Activated T-helper 9 cell treated with anti-CD3 and anti-CD28 coated beads, Interleukin-2, amount 50 U/mL, for 16 hours (primary cell): Measurements from ENCODE around the gene PCDH9.
"Not testable (repeated sequence)": the region's sequence is repeated elsewhere in the genome, so short reads cannot be mapped to it uniquely, and the experiment has no call there.

ENCODE experiments used
- DNase-seq: peaks from one replicate; pipeline ENCODE4 v3.0.0-alpha.2; 2020; ENCODE audit warnings: low read depth

Gene PCDH9

DNA sequence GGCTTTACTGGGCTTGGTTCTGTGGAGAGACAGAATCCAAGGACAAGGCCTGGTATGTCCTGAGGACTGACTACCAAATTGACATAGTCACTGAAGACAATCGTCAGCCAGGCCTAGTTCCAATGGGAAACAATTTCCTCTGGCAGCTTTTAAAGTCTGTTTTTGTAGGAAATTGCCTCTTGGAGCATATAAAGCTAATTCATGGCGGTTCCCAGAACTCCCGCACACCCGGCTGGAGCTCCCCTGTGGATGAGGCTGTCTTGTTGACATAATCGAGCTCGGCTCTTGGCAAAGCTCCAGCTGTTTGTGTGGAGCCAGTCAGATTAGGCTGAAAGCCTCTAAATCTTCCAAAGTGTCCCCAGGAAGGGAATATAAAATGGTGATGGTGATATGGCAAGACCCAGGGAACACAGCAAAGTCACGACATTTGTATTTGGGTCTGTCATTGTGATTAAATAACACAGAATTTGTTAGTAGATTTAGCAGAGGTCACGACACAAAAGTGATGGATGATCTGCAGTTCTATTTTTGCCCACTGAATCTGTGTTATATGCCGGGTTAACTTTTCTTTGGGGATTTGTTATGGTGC, 395.0 kb downstream of the PCDH9 start:
- DNase-seq: no peak

DNA sequence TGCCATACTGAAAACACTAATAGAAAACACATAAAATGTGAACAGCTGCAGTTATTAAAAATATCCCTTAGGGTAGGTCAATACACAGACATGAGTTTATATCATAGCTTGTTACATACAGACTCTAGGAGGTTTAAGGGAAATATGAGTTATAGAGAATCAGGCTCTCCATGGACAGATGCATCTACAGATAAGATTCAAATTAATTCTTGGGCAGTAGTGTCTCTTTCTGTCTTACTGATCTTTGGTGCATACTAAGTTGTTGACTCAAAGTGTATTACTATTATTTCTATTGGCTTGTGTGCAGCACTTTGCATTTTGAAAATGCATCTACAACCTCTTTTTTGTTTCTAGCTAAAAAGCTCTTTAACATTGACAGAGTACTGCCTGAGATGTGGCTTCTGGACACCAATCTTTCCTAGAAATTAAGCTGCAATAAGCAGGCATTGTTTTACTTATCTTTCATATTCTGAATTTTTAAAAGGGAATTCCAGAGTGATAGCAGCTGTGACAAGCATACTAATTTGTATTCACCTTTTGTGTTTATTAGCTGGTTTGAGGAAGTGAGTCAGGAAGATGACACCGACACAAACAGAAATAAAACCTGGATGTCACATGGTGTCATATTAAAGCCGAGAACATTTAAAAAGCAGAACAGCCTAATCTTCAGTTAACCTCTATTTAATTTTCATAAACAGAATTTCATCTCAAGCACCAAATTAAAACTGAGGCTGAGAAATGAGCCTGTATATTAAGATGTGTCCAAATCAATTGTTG, 399.0 kb downstream of the PCDH9 start:
- no peak for DNase-seq

- no peak for DNase-seq
Observed at GRCh38 chr13:66829803-66830202, 400.3 kb downstream of the PCDH9 start.

DNA sequence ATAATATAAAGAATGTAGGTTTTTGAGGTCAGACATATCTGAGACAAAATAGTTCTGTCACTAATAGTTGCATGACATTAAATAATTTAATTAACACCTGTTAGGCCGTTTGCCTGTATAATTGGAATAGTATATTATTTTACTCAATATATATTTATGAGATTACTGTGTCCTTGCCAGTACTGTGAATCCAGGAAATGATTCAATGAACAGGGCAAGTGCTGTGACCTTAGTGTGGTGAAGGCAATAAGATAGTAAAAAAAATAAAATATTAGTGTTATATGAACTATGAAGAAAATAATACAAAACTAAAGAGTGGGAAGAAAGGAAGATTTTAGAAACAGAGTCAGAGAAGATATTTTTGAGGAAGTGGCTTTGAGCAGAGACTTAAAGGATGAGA, 403.7 kb downstream of the PCDH9 start:
- no peak for DNase-seq

DNA sequence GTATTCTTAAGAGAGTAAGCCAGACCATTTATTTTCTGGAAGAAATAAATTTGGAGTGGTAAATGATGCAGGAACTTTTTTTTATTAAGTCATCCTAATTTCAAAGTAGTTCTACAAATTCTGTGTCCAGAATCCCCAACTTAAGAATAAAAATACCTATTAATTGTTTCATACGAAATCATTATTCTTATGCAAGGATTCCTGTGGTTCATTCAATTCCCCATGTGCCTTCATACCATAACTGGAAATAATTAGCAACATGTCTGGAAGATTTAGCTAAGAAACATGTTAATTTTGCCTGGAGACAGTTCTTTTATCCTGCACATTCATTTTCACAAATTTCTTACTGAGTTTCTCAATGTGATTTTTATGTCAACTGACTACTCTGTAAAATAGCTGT, 408.6 kb downstream of the PCDH9 start:
- no peak for DNase-seq

- no peak for DNase-seq
Observed at GRCh38 chr13:66811455-66811854, 418.7 kb downstream of the PCDH9 start.

- no peak for DNase-seq
Observed at GRCh38 chr13:66809485-66809884, 420.7 kb downstream of the PCDH9 start.

DNA sequence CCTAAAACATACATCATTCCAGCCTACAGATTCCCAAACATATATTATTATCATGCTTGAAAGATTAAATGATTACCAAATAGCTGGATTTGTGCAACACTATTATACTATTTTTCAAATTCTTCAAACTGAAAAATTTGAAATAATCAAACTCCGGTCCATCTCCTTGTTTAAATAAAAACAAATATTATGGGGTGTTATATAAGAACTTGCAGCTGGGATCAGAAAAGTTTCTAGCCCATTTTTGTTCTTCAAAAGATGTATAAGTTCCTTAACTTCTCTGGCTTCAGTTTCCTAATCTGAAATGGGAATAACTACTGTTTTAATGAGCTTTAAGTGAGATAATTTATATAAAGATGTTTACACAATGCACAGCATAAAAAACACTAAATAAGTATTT, 422.9 kb downstream of the PCDH9 start:
- DNase-seq: no peak

DNA sequence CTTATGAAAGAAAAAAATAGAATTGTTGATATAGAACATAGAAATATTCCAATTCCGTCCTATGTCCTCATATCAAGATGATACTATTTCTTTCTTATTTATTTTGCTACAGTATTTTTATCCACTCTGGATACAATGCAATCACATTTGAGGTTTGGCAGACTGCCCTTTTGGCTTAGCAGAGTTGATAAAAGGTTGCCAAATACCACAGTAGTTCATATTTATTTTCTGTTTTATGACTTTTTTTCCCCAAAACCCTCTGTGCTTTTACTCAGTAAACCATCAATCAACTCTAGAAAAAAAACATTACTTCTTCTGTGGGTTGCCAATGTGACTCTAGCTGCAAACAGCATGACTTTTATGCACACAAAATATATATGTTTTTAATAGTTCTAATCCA, 424.5 kb downstream of the PCDH9 start:
- DNase-seq: no peak

GRCh38 chr13:66803808-66804456, 426.2 kb downstream of the PCDH9 start:
- no peak for DNase-seq

- DNase-seq: no peak
Observed at GRCh38 chr13:66803013-66803807, 426.9 kb downstream of the PCDH9 start.

- DNase-seq: no peak
Observed at GRCh38 chr13:66795636-66796035, 434.5 kb downstream of the PCDH9 start.

DNA sequence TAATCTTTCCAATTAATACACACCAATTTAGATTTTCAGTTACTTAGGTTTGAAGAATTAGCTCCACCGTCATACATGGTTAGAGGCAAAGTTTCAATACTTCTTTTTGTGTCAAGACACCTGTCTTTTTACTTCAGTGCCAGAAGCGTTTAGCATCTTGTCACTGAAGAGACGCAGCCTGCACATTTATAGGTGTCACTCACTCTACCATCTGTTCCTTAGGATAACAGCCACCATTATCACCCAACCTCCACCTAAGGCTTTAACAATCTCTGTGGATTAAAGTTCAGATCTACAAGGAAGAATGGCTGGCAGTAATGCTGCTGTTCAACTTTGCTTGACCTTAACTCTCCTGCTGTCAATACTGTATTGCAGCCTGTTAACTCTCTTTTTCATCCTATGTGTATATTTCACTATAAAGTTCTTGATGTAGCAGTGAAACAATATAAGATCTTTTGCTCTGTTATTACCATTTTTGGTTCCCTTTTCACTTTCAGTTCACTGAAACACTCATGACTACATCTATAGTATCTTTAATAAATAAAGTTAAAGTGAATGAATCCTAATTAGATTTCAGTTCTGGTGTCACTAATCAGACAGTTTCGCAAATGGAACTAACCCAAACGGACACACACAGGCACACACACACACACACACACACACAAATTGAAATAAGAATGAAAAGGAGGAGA, 435.6 kb downstream of the PCDH9 start:
- DNase-seq: no peak

GRCh38 chr13:66790861-66791260, 439.3 kb downstream of the PCDH9 start:
- no peak for DNase-seq

- no peak for DNase-seq
Observed at GRCh38 chr13:66781241-66781640, 448.9 kb downstream of the PCDH9 start.

- no peak for DNase-seq
Observed at GRCh38 chr13:66780814-66781213, 449.3 kb downstream of the PCDH9 start.

DNA sequence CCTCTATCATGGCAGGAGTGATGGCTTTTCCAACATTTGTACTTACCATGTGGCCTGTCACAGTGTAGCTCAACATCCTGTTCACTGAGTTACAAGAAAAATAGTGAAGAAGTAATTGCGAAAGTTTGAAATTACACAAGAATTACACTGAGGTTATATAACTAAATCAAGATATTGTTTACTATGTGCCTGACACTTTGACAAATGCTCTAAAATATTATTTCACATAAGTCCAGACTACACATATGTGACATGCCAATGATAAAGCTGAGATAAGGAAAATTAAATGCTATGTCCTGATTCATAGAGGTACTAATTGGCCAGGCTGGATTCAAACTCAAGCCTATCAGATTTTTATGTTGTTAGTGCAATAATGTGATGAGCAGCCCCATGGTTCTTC, 451.7 kb downstream of the PCDH9 start:
- DNase-seq: no peak

- DNase-seq: no peak
Observed at GRCh38 chr13:66775196-66775595, 454.9 kb downstream of the PCDH9 start.

- no peak for DNase-seq
Observed at GRCh38 chr13:66774046-66774445, 456.1 kb downstream of the PCDH9 start.

- DNase-seq: no peak
Observed at GRCh38 chr13:66765559-66765958, 464.6 kb downstream of the PCDH9 start.

DNA sequence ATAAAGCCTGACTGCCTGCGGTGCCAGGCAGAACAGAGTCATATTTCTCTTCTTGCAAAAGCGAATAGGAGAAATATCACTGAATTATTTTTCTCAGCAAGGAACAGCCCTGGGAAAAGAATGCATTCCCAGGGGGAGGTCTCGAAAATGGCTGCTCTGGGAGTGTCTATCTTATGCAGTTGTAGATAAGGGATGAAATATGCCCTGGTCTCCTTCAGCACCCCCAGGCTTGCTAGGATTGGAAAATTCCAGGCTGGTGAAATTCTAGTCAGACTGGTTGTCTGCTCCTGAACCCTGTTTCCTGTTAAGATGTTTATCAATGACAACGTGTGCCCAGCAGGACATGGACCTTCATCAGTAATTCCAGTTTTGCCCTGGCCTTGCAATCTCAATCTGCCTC, 469.5 kb downstream of the PCDH9 start:
- DNase-seq: not testable (repeated sequence)

- no peak for DNase-seq
Observed at GRCh38 chr13:66759919-66760318, 470.2 kb downstream of the PCDH9 start.
